ENCODE measurements around the gene MEIS1. TPM values are rescaled to one million over a fixed set of nuclear protein-coding genes. Genes with fewer than 3 reads are reported as not detected.

MEIS1 gene
- total RNA-seq, 1 experiment from 2014 or later: 0.66 TPM

GRCh38 chr2:66523990-66524389 is 89.1 kb downstream of the MEIS1 start:
- H3T11ph ChIP-seq (ENCODE audit: low read length): no peak overlapping the region
- no peaks in the 10 kb centered on the region for H3K36me3 Mint-ChIP-seq (ENCODE audit: insufficient read depth in 1 of 3, low read depth in 3 of 3)
- H3K79me2 ChIP-seq (ENCODE audit: insufficient read depth, low read length): no peaks in the 10 kb centered on the region
- no peak overlapping the region for H2BK15ac ChIP-seq (ENCODE audit: low read depth, low read length)
- no peak overlapping the region for H2AK5ac ChIP-seq (ENCODE audit: insufficient read length, low read length)
- H3K23me2 ChIP-seq (ENCODE audit: insufficient read length, low read depth, low read length, poor library complexity, severe bottlenecking): no peaks in the 10 kb centered on the region
- no peak overlapping the region for H2BK5ac ChIP-seq (ENCODE audit: insufficient read length, low read length)
- no peak overlapping the region for H3K4me2 ChIP-seq (ENCODE audit: insufficient read depth, insufficient read length, low read length)
- H2BK120ac ChIP-seq (ENCODE audit: low read depth, low read length, poor library complexity, severe bottlenecking): no peak overlapping the region
- no peaks in the 10 kb centered on the region for H3K9me3 ChIP-seq (ENCODE audit: control insufficient read depth, low read depth, low read length)
- no peak for DNase-seq
- no peak overlapping the region for H3K23ac ChIP-seq (ENCODE audit: insufficient read length, low read depth, low read length)
- H3K27ac ChIP-seq (ENCODE audit: insufficient read length, low read depth, low read length): no peak overlapping the region
- H2AFZ ChIP-seq (ENCODE audit: low read length): no peak overlapping the region
- no peak overlapping the region for H3K9ac ChIP-seq (ENCODE audit: extremely low read depth, insufficient read length, low read length)
- H3K79me1 ChIP-seq (ENCODE audit: insufficient read depth, low read depth, low read length, poor library complexity, severe bottlenecking): no peaks in the 10 kb centered on the region
- WGBS (ENCODE audit: extremely low coverage, insufficient read length, low lambda C conversion rate): no CpG with 5 or more reads among the region's 2 CpGs
- no peak overlapping the region for H4K8ac ChIP-seq (replicated peaks; ENCODE audit: insufficient read length, low read depth, low read length)
- no peak overlapping the region for H3K56ac ChIP-seq (ENCODE audit: insufficient read length, low read depth, low read length)
- H4K5ac ChIP-seq (ENCODE audit: insufficient read length, low read depth, low read length): no peak overlapping the region
- H3K14ac ChIP-seq (ENCODE audit: insufficient read depth, low read length): no peak overlapping the region
- H2BK12ac ChIP-seq (ENCODE audit: insufficient read length, low read depth, low read length): no peak overlapping the region
- H2BK20ac ChIP-seq (ENCODE audit: low read depth, low read length, poor library complexity, severe bottlenecking): no peak overlapping the region
- no peak overlapping the region for H3K27ac Mint-ChIP-seq
- H3K4me3 Mint-ChIP-seq: no peak overlapping the region
- H3K27me3 ChIP-seq (ENCODE audit: insufficient read depth, low read length): no peaks in the 10 kb centered on the region
- H3K4me1 ChIP-seq (ENCODE audit: insufficient read depth, low read length): peaks cover 3% of the 10 kb centered on the region; the same call in 1 of the 2 replicates
- no peaks in the 10 kb centered on the region for H4K20me1 ChIP-seq (ENCODE audit: control insufficient read depth, insufficient read depth, insufficient read length)
- no peak overlapping the region for H4K91ac ChIP-seq (ENCODE audit: insufficient read length, low read depth, low read length)
- 0 out of 2 replicates have a peak, but pooled peaks cover 2% of the 10 kb centered on the region for H3K27me3 Mint-ChIP-seq (ENCODE audit: low read depth)
- H3K4me1 Mint-ChIP-seq: peaks cover 22 to 26% of the 10 kb centered on the region in 2 experiments
- no peak for TF ChIP-seq CTCF (conservative IDR thresholded peaks at IDR 0.05)
- H3K9me3 Mint-ChIP-seq: no peaks in the 10 kb centered on the region
- H3K18ac ChIP-seq (ENCODE audit: insufficient read length, low read depth, low read length): no peak overlapping the region
- no peak overlapping the region for H3K4ac ChIP-seq (ENCODE audit: low read depth, low read length)

Measured in H9 (cell line).